Measurements from ENCODE around the gene TM4SF20. TPM values are rescaled to one million over a fixed set of nuclear protein-coding genes. Genes with fewer than 3 reads are reported as not detected.

The TM4SF20 gene
- total RNA-seq, 1 donor from 2014 or later: not detected

DNA sequence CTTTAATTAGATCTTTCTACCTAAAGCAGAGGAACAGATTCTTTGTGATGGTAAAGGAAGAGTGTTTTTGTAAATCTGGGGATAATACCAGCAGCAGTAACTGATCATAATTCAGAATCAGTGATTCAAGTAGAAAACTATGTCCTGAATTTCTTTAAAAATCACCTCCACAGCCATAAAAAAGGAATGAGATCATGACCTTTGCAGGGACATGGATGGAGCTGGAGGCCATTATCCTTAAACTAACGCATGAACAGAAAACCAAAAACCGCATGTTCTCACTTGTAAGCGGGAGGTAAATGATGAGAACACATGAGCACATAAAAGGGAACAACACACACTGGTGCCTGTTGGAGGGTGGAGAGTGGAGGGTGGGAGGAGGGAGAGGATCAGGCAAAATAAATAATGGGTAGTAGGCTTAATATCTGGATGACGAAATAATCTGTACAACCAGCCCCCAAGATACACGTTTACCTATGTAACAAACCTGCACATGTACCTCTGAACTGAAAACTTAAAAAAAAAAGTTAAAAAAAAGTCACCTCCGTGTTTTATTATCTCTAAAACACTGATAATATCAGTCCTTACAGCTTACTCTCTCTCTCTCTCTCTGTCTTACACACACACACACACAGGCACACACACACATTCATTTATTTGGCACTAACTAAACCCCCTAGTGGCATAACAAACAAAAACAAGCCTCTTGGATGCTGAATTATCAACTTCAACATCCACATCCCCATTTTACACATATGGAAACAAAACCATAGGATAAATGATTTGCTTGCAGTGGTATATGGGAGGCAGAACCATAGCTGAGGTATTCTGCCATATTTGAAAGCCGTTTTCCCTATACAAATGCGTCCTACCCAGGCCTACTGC is 1.4 kb downstream of the TM4SF20 start:
- H3K4me3 ChIP-seq: no peak overlapping the region
- H3K9me3 ChIP-seq (replicated peaks): no peaks in the 10 kb centered on the region
- intact Hi-C loops (cut with micrococcal nuclease): no loop called here
- no peaks in the 10 kb centered on the region for H3K4me1 ChIP-seq
- no peak overlapping the region for H3K27ac ChIP-seq (replicated peaks)
- H3K27me3 ChIP-seq (ENCODE audit: low read depth): peaks cover 62% of the 10 kb centered on the region
- DNase-seq: no peak
- no peaks in the 10 kb centered on the region for H3K36me3 ChIP-seq
- TF ChIP-seq, protein P1, sequence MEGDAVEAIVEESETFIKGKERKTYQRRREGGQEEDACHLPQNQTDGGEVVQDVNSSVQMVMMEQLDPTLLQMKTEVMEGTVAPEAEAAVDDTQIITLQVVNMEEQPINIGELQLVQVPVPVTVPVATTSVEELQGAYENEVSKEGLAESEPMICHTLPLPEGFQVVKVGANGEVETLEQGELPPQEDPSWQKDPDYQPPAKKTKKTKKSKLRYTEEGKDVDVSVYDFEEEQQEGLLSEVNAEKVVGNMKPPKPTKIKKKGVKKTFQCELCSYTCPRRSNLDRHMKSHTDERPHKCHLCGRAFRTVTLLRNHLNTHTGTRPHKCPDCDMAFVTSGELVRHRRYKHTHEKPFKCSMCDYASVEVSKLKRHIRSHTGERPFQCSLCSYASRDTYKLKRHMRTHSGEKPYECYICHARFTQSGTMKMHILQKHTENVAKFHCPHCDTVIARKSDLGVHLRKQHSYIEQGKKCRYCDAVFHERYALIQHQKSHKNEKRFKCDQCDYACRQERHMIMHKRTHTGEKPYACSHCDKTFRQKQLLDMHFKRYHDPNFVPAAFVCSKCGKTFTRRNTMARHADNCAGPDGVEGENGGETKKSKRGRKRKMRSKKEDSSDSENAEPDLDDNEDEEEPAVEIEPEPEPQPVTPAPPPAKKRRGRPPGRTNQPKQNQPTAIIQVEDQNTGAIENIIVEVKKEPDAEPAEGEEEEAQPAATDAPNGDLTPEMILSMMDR (IDR thresholded peaks at IDR 0.05; ENCODE audit: borderline replicate concordance): no peak

DNA sequence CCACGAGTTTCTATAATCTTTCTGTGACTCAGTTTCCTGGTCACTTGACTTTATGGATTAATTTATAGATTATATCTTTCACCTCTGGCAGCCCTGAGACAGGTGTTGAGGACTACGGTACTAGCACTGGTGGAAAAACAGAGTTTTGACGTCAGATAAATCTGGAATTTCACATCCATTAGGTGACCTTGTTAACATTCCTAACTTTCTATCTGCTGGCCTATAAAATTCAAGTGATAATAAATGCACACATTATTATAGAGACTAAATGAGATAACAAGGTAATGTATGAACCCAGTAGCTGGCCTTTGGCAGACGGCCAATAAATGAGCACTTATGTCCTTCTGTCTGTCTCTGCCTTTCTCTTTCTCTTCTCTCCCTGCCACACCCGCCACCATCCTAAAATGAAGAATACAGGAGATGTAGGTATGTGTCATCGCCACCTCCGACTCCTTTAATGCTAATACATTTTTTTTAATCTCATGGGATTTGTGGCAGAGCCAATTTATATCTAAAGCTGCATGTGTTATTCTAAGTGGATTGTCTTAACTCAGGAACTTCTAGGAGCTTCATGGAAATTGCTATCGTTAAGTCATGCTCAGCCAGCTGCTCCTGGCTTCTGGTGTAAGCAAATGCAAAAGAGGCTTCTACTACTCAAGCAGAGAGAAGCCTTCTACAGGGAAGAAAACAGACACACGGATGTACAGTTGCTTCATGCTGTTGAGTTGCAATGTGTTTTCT is 2.3 kb downstream of the TM4SF20 start:
- Histone ChIP-seq H3K36me3 (no peaks in the 10 kb centered on the region), H3K27ac (replicated peaks) (no peak overlapping the region), H3K27me3 (ENCODE audit: low read depth) (peaks cover 56% of the 10 kb centered on the region), H3K4me3 (no peak overlapping the region), H3K9me3 (replicated peaks) (no peaks in the 10 kb centered on the region), H3K4me1 (no peaks in the 10 kb centered on the region)
- intact Hi-C loops (cut with micrococcal nuclease): no loop called here
- no peak for DNase-seq
- TF ChIP-seq, protein P1 (IDR thresholded peaks at IDR 0.05; ENCODE audit: borderline replicate concordance): no peak

GRCh38 chr2:227374158-227374557 is 4.9 kb downstream of the TM4SF20 start:
- H3K4me3 ChIP-seq: no peak overlapping the region
- TF ChIP-seq, protein P1 (IDR thresholded peaks at IDR 0.05; ENCODE audit: borderline replicate concordance): no peak
- H3K9me3 ChIP-seq (replicated peaks): no peaks in the 10 kb centered on the region
- peaks cover 36% of the 10 kb centered on the region for H3K27me3 ChIP-seq (ENCODE audit: low read depth)
- intact Hi-C loops (cut with micrococcal nuclease): no loop called here
- H3K4me1 ChIP-seq: no peaks in the 10 kb centered on the region
- no peaks in the 10 kb centered on the region for H3K36me3 ChIP-seq
- H3K27ac ChIP-seq (replicated peaks): no peak overlapping the region
- DNase-seq: no peak

DNA sequence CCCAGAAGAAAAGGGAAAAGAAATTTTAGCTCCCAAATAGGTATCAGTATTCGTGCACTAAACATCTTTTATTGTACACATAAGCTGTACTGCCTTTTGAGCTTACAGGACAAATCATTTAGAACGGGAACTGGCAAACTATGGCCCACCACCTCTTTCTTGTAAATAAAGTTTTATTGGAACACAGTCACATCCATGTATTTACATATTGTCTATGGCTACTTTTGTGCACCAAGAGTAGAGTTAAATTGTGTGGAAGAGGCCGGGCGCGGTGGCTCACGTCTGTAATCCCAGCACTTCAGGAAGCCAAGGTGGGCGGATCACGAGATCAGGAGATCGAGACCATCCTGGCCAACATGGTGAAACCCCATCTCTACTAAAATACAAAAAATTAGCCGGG is 5.7 kb downstream of the TM4SF20 start:
- Histone ChIP-seq H3K4me3 (no peak overlapping the region), H3K4me1 (no peaks in the 10 kb centered on the region), H3K27me3 (ENCODE audit: low read depth) (peaks cover 29% of the 10 kb centered on the region), H3K36me3 (no peaks in the 10 kb centered on the region), H3K27ac (replicated peaks) (no peak overlapping the region), H3K9me3 (replicated peaks) (no peaks in the 10 kb centered on the region)
- intact Hi-C loops (cut with micrococcal nuclease): no loop called here
- TF ChIP-seq, protein P1 (IDR thresholded peaks at IDR 0.05; ENCODE audit: borderline replicate concordance): no peak
- no peak for DNase-seq

- TF ChIP-seq, protein P1 (IDR thresholded peaks at IDR 0.05; ENCODE audit: borderline replicate concordance): no peak
- Histone ChIP-seq H3K27me3 (ENCODE audit: low read depth) (peaks cover 24% of the 10 kb centered on the region), H3K36me3 (no peaks in the 10 kb centered on the region), H3K27ac (replicated peaks) (no peak overlapping the region), H3K9me3 (replicated peaks) (no peaks in the 10 kb centered on the region), H3K4me1 (peaks cover 5% of the 10 kb centered on the region), H3K4me3 (no peak overlapping the region)
- DNase-seq: no peak
- intact Hi-C loops (cut with micrococcal nuclease): no loop called here
Measured at GRCh38 chr2:227370791-227371312, 8.3 kb downstream of the TM4SF20 start.

Data from left ventricle myocardium inferior (tissue), 1 donor.